Stimulated activated CD4-positive, alpha-beta T cell treated with anti-CD3 and anti-CD28 coated beads, Interleukin-4, amount 100 ng/mL, for 4 hours (primary cell): ENCODE measurements around the gene TREX2.

ENCODE experiments used
- DNase-seq, 2 experiments: peaks; one replicate each; pipeline ENCODE4 v3.0.0-alpha.2; 2020

The TREX2 gene

GRCh38 chrX:153433161-153433680, 12.6 kb downstream of the TREX2 start:
- no peak for DNase-seq

DNA sequence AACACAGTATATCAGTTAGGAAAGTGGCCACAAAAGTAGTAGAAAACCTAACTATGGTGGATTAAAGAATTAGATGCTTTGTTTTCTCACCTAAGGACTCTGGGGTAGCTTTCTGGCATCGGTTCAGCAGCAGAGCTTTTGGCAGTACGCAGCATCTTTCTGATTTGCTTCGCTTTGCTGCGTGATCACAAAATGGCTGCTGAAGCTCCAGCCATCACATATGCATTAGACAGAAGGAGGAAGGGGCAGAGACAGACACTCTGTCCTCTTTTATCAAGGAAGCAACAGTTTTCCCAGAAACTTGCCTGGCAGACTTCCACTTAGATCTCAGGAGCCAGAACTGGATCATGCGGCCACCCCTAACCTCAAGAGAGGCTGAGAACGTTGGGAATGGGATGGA, 15.1 kb downstream of the TREX2 start:
- no peak for DNase-seq

DNA sequence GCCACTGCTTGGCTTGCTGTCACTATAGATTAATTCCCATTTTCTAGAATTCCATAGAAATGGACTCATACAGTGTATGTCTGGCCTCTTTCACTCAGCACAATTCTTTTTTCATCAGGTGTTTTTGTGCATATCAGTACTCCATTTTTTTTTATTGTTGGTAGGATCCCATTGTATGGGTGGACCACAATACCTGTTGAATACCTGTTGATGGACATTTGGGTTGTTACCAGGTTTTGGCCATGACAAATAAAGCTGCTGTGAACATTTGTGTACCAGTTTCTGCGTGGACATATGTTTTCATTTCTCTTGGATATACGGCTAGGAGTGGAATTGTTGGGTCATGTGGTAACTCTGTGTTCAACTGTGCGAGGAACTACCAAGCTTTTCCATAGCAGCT, 19.7 kb downstream of the TREX2 start:
- no peak for DNase-seq

- no peak for DNase-seq
These were observed 22.2 kb downstream of the TREX2 start for GRCh38 chrX:153423652-153424051.

DNA sequence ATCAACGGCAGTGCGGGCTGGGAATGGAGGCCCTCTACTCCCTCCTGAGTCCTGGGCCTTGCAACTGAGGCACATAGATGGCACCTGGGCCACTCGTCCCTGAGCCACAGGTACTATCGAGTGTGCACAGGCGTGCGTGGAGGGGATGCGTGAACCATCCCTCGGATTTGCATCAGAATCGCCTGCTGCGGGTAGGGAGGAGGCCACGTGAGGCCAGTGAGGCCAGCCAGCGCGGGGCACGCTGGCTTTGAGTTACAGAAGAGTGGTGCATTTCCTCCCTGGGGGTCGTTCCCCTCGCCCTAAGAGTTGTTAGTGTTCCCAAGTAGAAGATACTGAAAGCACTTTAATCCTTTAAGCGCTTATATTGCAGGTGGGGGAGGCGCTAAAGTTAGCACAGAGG, 24.0 kb downstream of the TREX2 start:
- no peak for DNase-seq

DNA sequence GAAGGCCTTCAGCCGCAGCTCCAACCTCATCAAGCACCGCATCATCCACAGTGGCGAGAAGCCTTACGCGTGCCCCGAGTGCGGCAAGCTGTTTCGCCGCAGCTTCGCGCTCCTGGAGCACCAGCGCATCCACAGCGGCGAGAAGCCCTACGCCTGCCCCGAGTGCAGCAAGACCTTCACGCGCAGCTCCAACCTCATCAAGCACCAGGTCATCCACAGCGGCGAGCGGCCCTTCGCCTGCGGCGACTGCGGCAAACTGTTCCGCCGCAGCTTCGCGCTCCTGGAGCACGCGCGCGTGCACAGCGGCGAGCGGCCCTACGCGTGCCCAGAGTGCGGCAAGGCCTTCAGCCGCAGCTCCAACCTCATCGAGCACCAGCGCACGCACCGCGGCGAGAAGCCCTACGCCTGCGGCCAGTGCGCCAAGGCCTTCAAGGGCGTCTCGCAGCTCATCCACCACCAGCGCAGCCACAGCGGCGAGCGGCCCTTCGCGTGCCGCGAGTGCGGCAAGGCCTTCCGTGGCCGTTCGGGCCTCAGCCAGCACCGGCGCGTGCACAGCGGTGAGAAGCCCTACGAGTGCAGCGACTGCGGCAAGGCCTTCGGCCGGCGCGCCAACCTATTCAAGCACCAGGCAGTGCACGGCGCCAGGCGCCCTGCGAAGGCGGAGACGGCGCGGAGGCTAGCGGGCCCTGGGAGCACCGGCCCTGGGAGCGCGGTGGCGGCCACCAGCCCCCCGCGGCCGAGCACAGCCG, 24.8 kb downstream of the TREX2 start:
- DNase-seq: no peak

GRCh38 chrX:153417637-153418036, 28.2 kb downstream of the TREX2 start:
- no peak for DNase-seq

DNA sequence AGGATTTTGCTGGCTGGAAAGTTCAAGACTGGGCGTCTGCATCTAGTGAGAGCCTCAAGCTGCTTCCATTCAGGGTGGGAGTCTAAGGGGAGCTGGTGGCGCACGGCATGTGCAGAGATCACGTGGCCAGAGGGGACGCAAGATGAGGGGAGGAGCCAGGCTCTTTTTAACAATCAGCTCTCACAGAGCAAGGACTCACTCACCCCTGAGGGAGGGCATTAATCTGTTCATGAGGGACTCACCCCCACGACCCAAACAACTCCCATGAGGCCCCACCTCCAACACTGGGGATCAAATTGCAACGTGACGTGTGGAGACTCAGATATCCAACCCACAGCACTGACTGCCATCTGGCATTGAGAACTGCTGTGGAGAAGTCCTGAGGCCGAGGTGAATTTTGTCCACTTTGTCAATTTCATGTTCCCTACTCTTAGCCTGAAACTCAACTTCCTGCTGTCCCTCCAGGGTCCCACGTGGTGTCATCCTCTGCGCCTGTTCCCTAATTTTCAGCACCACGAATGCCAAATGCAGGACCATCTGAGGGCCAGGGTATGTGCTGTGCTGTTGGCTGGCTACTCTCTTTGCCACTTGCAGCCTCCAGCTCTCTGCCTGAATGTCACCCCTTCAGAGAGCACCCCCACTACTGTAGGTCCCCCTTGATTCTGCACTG, 28.9 kb downstream of the TREX2 start:
- no peak for DNase-seq

DNA sequence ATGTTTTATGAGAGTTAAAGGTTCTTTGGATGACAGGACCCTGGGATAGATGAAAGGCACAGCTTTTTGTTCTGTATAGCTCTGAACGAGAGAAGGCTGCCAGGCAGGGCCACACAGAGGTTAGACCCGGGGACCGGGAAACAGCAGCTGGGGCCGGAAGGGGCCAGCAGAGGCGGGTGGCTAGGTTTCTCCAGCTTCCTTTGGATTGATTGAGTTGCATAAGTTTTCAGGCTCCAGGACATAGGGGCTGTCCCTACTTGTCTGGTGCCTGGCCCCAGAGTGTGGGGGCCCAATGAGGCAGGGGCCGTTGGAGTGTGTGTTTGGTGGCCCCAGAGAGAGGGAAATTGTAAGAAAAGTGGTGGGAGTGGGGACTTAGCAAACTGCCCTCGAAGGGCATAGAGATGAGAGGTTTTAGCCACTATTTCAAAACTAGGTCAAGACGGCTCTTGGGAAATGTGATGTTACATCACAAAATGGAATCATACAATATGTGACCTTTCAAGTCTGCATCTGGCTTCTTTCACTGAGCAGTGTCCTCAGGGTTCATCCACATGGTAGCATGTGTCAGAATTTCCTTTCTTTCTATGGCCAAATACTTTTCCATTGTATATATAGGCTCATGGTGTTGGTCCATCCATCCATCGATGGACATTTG, 30.9 kb downstream of the TREX2 start:
- no peak for DNase-seq

DNA sequence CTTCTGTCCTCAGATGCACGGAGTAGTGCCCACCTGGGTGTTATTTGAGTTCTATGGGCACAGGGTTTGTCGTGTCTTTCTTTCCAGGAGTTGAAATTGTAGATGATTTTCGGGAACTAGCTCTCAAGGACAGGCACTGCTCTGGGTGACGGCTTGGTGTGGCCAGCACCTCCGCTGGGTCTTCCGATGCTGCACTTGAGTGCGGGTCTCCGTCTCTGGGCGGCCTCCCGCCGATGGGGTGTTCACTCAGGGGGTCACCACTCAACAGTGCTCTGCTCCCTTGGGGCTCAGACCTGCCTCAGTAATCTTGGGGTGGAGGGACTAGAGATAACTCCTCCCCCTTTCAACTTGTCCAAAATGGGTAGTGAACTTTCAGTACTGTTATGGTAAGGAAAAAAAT, 32.1 kb downstream of the TREX2 start:
- no peak for DNase-seq

DNA sequence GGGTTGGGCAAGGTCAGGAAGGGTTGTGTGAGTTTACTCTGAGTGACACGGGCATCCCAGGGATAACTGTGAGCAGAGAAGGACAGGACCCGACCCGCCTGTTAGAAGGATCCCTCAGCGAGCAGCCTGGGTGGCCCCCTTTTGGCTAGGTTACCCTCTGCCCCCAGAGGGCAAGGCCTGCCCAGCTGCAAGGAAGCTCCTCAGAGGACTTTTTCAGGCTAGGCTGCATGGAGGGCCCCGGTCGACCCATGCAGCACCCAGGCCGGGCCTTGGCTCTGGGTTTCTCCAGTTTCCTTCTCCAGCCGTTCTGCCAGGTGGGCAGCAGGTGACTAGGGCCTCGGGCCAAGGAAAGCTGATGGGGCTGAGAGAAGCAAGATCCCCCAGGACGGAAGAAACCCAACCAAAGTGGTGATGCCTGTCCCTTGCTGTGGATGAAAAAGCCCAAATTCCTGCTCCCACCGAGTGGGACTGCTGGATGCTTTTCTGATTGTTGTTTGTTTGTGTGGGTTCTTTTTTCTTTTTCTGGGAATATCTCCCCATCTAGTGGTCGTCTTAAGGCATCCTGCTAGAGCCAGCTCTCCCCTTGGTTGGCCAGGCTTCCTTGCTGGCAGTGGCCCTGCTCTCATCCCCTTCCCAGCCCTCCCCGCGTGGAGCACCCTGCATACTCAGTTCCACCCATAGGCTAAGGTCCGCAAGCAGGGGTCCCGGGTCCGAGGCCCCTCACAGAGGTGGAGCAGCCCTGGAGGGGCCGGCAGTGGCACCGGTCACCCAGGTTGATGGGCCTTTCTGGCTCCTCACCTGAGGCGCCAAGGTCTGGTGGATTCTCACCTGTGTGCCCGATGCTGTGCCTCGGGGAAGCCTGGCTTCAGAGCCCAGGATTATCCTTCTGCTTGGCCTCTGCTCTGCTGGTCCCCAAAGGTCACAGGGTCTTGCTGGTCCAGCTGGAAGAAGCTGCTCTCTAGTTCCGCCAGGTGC, 32.8 kb downstream of the TREX2 start:
- DNase-seq: no peak

GRCh38 chrX:153411988-153412574, 33.8 kb downstream of the TREX2 start:
- DNase-seq: no peak

DNA sequence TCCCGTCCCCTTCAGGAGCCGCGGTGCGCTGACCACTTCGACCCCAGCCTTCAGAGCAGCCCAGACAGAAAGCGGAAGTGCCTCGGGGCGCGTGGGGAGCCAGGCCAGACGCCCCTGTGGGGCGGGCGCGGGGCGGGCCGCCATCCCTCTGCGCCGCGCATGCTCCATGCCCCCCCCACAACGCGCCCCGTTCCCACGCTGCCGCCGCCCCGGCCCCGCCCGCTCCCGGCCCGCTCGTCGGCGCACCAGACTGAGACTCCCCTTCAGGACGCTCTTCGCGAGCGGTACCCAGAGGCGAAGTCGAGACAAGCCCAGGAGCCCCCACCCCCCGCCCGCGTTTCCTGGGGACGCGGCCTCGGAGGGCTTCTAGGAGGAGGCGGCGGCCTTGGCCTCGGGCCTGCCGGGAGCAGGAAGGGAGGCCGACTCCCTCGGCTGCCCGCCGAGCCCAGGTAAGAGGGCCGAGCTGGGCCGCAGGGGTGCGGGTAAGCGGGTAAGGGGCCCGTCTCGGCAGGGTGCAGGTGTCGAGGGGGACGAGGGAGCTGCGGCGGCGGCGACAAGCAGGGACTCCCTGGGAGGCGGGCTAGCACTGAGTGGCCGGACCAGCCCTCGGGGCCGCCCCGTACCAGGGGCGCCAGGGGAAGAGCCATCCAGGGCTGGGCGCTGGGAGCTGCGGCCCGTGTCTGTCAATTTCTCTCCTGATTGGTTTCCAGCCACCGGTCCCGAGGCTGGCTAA, 34.4 kb downstream of the TREX2 start, which contains the start of gene ZFP92:
TSS of gene ZFP92 (plus strand) at position 218 of the 733 bp plus-strand sequence. CDS start 6,851 bp downstream, outside the sequence.
- DNase-seq: peak; percentile 15 to 48

GRCh38 chrX:153410888-153411254, 35.0 kb downstream of the TREX2 start:
- DNase-seq: no peak

GRCh38 chrX:153410373-153410772, 35.5 kb downstream of the TREX2 start:
- no peak for DNase-seq

- no peak for DNase-seq
These were observed 36.3 kb downstream of the TREX2 start for GRCh38 chrX:153409414-153410101.

DNA sequence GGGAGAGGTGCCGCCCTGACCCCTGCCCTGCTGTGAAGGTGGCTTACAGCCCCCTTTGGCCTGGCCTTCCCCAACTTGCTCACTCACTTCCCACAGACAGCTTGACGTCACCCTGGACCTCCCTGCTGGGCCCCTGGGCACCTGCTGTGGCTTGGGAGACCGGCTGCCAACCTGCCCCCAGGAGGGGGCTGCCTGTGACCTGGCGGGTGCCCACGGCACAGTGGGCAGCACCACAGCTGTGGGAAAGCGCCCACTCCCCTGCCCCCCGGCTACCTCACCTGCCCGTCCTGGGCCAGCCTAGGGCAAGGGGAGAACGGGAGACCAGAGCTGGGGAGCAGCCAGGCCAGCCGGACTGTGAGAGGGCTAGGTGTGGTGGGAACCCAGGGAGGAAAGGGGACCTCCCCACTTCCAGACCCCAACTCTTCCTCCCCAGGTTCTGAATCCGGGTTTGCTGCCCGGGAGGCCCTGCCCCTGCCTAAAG, 36.9 kb downstream of the TREX2 start:
- DNase-seq: no peak

DNA sequence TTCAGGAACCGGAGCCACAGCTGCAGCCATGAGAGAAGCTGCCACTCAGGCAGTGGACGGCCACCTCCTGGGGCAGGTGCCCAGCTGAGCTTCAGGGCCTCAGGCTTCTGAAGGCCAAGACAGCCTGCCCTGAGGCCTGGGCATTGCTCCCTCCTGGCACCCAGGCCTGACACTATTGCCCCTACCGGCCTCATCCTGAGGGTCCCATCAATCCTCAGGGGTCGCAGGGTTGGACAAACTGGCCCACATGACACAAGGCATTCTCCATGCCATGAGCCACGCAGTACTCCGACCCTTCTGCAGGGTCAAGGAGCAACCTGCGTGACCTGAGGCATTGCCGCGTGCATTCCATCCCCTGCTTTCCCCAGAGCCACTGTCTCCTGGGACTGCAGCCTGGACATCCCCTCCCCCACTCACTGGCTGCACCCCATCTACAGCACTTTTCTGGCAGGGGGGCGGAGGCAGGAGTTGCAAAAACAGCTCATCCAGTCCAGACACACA, 37.6 kb downstream of the TREX2 start:
- no peak for DNase-seq

DNA sequence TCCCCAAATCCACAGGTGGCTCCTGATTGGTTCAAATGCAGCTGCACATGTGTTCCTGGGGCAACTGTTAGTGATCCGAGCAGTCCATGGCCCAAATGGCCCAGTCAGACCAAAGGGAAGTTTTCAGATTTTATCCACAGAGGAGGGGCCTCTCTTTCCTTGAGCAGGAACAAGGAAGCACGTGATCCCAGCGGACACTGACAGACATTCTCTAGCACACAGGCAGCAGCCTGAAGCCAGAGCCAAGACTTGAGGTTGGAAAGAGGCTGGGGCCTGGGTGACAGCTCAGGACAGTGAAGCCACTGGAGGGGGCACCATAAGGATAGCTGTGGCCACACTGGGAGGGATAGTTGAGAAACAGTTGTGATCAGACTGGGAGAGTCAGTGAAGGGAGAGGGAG, 38.1 kb downstream of the TREX2 start:
- no peak for DNase-seq

DNA sequence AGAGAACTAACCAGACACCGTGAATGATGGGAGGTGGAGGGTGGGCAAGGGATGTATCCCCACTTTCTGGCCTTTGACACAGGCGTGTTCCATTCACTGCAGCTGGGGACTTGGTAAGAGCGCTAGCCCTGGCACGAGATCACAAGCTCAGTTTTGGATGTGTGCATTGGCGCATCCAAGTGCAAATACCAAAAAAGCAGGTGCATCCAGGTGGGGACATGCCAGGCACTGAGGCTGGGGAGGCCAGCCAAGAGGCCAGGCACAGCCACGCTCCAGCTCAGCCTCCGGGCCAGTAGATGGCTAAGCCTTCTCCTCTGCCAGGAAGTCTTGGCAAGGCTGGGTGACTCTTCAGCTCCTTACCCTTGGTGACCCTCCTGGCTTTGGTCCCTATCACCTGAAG, 39.0 kb downstream of the TREX2 start:
- no peak for DNase-seq
